Measurements from ENCODE around the gene GGCX.
"Not testable (repeated sequence)": the region's sequence is repeated elsewhere in the genome, so short reads cannot be mapped to it uniquely, and the experiment has no call there.

DNA sequence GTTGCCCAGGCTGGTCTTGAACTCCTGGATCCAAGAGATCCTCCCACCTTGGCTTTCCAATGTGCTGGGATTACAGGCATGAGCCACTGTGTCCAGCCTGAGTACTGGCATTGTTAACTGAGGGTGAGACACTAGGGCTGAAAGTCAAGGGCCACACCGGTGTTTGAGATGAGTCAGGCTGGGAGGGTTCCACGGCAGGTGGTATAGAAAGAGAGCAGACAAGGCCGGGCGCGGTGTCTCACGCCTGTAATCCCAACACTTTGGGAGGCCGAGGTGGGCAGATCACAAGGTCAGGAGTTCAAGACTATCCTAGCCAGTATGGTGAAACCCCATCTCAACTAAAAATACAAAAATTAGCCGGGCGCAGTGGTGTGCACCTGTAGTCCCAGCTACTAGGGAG is 31.0 kb upstream of the GGCX start:
- TF ChIP-seq, protein P1, sequence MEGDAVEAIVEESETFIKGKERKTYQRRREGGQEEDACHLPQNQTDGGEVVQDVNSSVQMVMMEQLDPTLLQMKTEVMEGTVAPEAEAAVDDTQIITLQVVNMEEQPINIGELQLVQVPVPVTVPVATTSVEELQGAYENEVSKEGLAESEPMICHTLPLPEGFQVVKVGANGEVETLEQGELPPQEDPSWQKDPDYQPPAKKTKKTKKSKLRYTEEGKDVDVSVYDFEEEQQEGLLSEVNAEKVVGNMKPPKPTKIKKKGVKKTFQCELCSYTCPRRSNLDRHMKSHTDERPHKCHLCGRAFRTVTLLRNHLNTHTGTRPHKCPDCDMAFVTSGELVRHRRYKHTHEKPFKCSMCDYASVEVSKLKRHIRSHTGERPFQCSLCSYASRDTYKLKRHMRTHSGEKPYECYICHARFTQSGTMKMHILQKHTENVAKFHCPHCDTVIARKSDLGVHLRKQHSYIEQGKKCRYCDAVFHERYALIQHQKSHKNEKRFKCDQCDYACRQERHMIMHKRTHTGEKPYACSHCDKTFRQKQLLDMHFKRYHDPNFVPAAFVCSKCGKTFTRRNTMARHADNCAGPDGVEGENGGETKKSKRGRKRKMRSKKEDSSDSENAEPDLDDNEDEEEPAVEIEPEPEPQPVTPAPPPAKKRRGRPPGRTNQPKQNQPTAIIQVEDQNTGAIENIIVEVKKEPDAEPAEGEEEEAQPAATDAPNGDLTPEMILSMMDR (conservative IDR thresholded peaks at IDR 0.05; ENCODE audit: low read depth, low read length) = not testable (repeated sequence)
- not testable (repeated sequence) for TF ChIP-seq EZH2 (IDR thresholded peaks at IDR 0.05; ENCODE audit: borderline replicate concordance, low read depth, low read length, poor library complexity, severe bottlenecking)
